Liver (tissue), 9 donors: ENCODE measurements around the gene GPR18. TPM values are rescaled to one million over a fixed set of nuclear protein-coding genes. Genes with fewer than 3 reads are reported as not detected.

Experiments used
- DNase-seq: peaks from one replicate; pipeline ENCODE4 v3.0.0-alpha.2; 2017; ENCODE audit warnings: low spot score
- H3K27ac ChIP-seq, 2 donors: one replicate each; pipeline ENCODE4 v1.7.0; 2013; ENCODE audit warnings: inconsistent platforms in 2 of 2, low read length in 2 of 2, control low read depth in 1 of 2, low read depth in 1 of 2, mild to moderate bottlenecking in 1 of 2
- H3K27me3 ChIP-seq, 4 donors: one replicate each; pipeline versions ENCODE4 v1.6.1 to v1.7.0; 2013; ENCODE audit warnings: low read length in 3 of 4, inconsistent platforms in 1 of 4, mild to moderate bottlenecking in 1 of 4, moderate library complexity in 1 of 4; ENCODE audit not compliant: control insufficient read depth in 4 of 4, insufficient read depth in 4 of 4
- H3K36me3 ChIP-seq, 4 donors: one replicate each; pipeline versions ENCODE4 v1.6.1 to v1.7.0; 2013; ENCODE audit warnings: low read length in 3 of 4, mild to moderate bottlenecking in 3 of 4, low read depth in 1 of 4, moderate library complexity in 1 of 4; ENCODE audit not compliant: control insufficient read depth in 4 of 4, insufficient read depth in 3 of 4
- H3K4me1 ChIP-seq, 4 donors: one replicate each; pipeline versions ENCODE4 v1.6.1 to v1.7.0; 2013; ENCODE audit warnings: low read length in 3 of 4, mild to moderate bottlenecking in 3 of 4, moderate library complexity in 1 of 4; ENCODE audit not compliant: control insufficient read depth in 4 of 4, insufficient read depth in 4 of 4
- H3K4me3 ChIP-seq, 3 donors: one replicate each; pipeline versions ENCODE4 v1.6.1 to v1.7.0; 2013; ENCODE audit warnings: low read length in 3 of 3, control low read depth in 1 of 3, low read depth in 1 of 3, mild to moderate bottlenecking in 1 of 3
- H3K9ac ChIP-seq, 2 donors: one replicate each; pipeline ENCODE4 v1.7.0; 2013; ENCODE audit warnings: low read length in 2 of 2, mild to moderate bottlenecking in 2 of 2, moderate library complexity in 2 of 2, control low read depth in 1 of 2, low read depth in 1 of 2
- H3K9me3 ChIP-seq, 4 donors: one replicate each; pipeline versions ENCODE4 v1.6.1 to v1.7.0; 2013; ENCODE audit warnings: low read length in 3 of 4; ENCODE audit not compliant: control insufficient read depth in 4 of 4
- CTCF ChIP-seq: fragments of 150-350 bp; IDR thresholded peaks from 2 replicates; pipeline ENCODE4 v1.5.1; 2017; ENCODE audit warnings: improper control_type of control experiment, low read depth, low read length; ENCODE audit not compliant: missing input control
- EGR1 ChIP-seq, 2 donors: IDR thresholded peaks; 2 replicates each; pipeline ENCODE4 v1.6.1; 2016 to 2018; ENCODE audit warnings: antibody characterized with exemption in 2 of 2, low read depth in 2 of 2
- FOXA1 ChIP-seq: IDR thresholded peaks from 2 replicates; pipeline ENCODE4 v1.6.1; 2016; ENCODE audit warnings: antibody characterized with exemption
- GABPA ChIP-seq, 2 donors: IDR thresholded peaks in 1 of 2; conservative IDR thresholded peaks in 1 of 2; 2 replicates each; pipeline ENCODE4 v1.6.1; 2016; ENCODE audit warnings: antibody characterized with exemption in 2 of 2, mild to moderate bottlenecking in 1 of 2, moderate library complexity in 1 of 2
- HNF4A ChIP-seq, 2 donors: conservative IDR thresholded peaks; 2 replicates each; pipeline ENCODE4 v1.6.1; 2016; ENCODE audit warnings: antibody characterized with exemption in 2 of 2, mild to moderate bottlenecking in 2 of 2
- HNF4G ChIP-seq: IDR thresholded peaks from 2 replicates; pipeline ENCODE4 v1.6.1; 2016; ENCODE audit warnings: antibody characterized with exemption
- JUND ChIP-seq, 2 donors: IDR thresholded peaks; 2 replicates each; pipeline ENCODE4 v1.6.1; 2016; ENCODE audit warnings: antibody characterized with exemption in 2 of 2
- MAX ChIP-seq: IDR thresholded peaks from 2 replicates; pipeline ENCODE4 v1.6.1; 2016; ENCODE audit warnings: antibody characterized with exemption
- NR2F2 ChIP-seq: IDR thresholded peaks from 2 replicates; pipeline ENCODE4 v1.6.1; 2016; ENCODE audit warnings: antibody characterized with exemption
- RAD21 ChIP-seq, 2 donors: IDR thresholded peaks; 2 replicates each; pipeline ENCODE4 v1.6.1; 2016; ENCODE audit warnings: antibody characterized with exemption in 2 of 2, mild to moderate bottlenecking in 2 of 2
- RXRA ChIP-seq, 2 donors: IDR thresholded peaks; 2 replicates each; pipeline ENCODE4 v1.6.1; 2017 to 2018; ENCODE audit warnings: antibody characterized with exemption in 2 of 2, mild to moderate bottlenecking in 1 of 2
- SP1 ChIP-seq: IDR thresholded peaks from 2 replicates; pipeline ENCODE4 v1.6.1; 2018; ENCODE audit warnings: antibody characterized with exemption, mild to moderate bottlenecking
- TAF1 ChIP-seq: conservative IDR thresholded peaks from 2 replicates; pipeline ENCODE4 v1.6.1; 2016; ENCODE audit warnings: antibody characterized with exemption, mild to moderate bottlenecking
- YY1 ChIP-seq: IDR thresholded peaks from 2 replicates; pipeline ENCODE4 v1.6.1; 2016; ENCODE audit warnings: antibody characterized with exemption, mild to moderate bottlenecking
- WGBS: extraction: QIAGEN DNeasy Blood & Tissue Kit; methylation state at CpG from one replicate; pipeline ENCODE4 v1.1.7; 2013; 5-methylcytosine and 5-hydroxymethylcytosine counted together
- polyA plus RNA-seq, 2 donors: library from polyadenylated mRNA; stranded (reverse) in 1 of 2; unstranded in 1 of 2; fragments of 200-250 nt in 1 of 2; fragments of >200 nt in 1 of 2; fragmentation: Nextera tagmentation in 1 of 2; extraction: Ambion mirVana in 1 of 2; gene quantifications; one replicate each; pipeline versions ENCODE4 v1.2.1 to v1.2.3, GENCODE V29; 2013 to 2015
- total RNA-seq, 2 donors: library from RNA; depleted of rRNA; stranded (reverse); fragments of >200 nt; gene quantifications; one replicate each; pipeline ENCODE4 v1.2.3, GENCODE V29; 2014
- TF ChIP-seq, protein P1 (sequence below): IDR thresholded peaks from 2 replicates; pipeline ENCODE4 v1.6.1; 2016; ENCODE audit warnings: antibody characterized with exemption
- TF ChIP-seq, protein P2 (sequence below): IDR thresholded peaks from 2 replicates; pipeline ENCODE4 v1.6.1; 2016; ENCODE audit warnings: antibody characterized with exemption, mild to moderate bottlenecking
- donor health status: healthy.
- donor health status: healthy.
- donor health status: healthy.
- donor health status: healthy.
- donor health status: healthy.

GPR18 gene
- total and polyA plus RNA-seq, 4 donors, result 0.13 to 1.0 (median 0.41) TPM

GRCh38 chr13:99290894-99291293 is 32.7 kb upstream of the GPR18 start:
- Histone ChIP-seq H3K4me3 (no peak overlapping the region), H3K9ac (no peak overlapping the region), H3K4me1 (peaks cover 0 to 12% (median 6%) of the 10 kb centered on the region in 4 donors), H3K36me3 (peaks cover 0 to 3% (median 0%) of the 10 kb centered on the region in 4 donors), H3K27me3 (no peaks in the 10 kb centered on the region), H3K9me3 (no peaks in the 10 kb centered on the region), H3K27ac (no peak overlapping the region)
- TF ChIP-seq HNF4G (no peak), MAX (no peak), GABPA (IDR thresholded peaks at IDR 0.05 in 1 of 2, conservative IDR thresholded peaks at IDR 0.05 in 1 of 2) (no peak)
- TF ChIP-seq, protein P1, sequence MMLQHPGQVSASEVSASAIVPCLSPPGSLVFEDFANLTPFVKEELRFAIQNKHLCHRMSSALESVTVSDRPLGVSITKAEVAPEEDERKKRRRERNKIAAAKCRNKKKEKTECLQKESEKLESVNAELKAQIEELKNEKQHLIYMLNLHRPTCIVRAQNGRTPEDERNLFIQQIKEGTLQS, result no peak
- WGBS, result 86% methylated on average over 3 of the region's 3 CpGs
- DNase-seq, result no peak

DNA sequence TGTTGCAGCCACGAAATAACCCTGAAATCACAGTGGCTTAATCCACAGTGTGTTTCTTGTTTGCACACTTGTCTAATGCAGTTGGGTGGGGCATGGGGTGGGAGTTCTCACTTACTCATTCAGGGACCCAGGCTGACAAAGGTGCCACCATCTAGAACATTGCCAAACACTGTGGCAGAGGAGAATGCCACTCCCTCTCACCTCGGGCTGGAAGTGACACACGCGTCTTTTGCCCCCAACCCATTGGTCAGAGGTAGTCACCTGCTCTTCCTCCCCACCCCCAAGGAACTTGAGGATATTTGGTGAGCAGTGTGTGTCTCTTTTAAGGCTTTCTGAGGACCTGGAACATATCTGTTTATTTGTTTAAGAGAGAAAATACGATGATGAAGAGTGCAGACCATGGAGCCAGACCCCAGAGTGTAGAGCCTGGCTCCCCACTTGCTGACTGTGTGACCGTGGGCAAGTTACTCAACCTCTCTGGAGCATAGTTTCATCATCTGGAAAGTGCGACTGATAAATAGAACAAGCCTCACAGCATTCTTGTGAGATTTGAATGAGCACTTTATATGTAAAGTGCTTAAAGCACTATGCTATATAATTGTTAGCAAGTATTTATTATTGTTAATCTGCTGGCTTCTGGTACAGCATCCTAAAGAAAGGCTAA is 31.6 kb upstream of the GPR18 start:
- no peak for DNase-seq
- H3K36me3 ChIP-seq, result peaks cover 0 to 3% (median 0%) of the 10 kb centered on the region in 4 donors
- H3K27me3 ChIP-seq, result no peaks in the 10 kb centered on the region
- WGBS, result 87% methylated on average over 7 of the region's 7 CpGs
- H3K27ac ChIP-seq, result no peak overlapping the region
- peaks cover 2 to 16% (median 13%) of the 10 kb centered on the region in 4 donors for H3K4me1 ChIP-seq
- H3K9ac ChIP-seq, result no peak overlapping the region
- H3K4me3 ChIP-seq, result no peak overlapping the region
- no peaks in the 10 kb centered on the region for H3K9me3 ChIP-seq
- TF ChIP-seq, protein P2, sequence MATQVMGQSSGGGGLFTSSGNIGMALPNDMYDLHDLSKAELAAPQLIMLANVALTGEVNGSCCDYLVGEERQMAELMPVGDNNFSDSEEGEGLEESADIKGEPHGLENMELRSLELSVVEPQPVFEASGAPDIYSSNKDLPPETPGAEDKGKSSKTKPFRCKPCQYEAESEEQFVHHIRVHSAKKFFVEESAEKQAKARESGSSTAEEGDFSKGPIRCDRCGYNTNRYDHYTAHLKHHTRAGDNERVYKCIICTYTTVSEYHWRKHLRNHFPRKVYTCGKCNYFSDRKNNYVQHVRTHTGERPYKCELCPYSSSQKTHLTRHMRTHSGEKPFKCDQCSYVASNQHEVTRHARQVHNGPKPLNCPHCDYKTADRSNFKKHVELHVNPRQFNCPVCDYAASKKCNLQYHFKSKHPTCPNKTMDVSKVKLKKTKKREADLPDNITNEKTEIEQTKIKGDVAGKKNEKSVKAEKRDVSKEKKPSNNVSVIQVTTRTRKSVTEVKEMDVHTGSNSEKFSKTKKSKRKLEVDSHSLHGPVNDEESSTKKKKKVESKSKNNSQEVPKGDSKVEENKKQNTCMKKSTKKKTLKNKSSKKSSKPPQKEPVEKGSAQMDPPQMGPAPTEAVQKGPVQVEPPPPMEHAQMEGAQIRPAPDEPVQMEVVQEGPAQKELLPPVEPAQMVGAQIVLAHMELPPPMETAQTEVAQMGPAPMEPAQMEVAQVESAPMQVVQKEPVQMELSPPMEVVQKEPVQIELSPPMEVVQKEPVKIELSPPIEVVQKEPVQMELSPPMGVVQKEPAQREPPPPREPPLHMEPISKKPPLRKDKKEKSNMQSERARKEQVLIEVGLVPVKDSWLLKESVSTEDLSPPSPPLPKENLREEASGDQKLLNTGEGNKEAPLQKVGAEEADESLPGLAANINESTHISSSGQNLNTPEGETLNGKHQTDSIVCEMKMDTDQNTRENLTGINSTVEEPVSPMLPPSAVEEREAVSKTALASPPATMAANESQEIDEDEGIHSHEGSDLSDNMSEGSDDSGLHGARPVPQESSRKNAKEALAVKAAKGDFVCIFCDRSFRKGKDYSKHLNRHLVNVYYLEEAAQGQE, result no peak
- TF ChIP-seq SP1, result no peak
- no peak for TF ChIP-seq GABPA (IDR thresholded peaks at IDR 0.05 in 1 of 2, conservative IDR thresholded peaks at IDR 0.05 in 1 of 2)

DNA sequence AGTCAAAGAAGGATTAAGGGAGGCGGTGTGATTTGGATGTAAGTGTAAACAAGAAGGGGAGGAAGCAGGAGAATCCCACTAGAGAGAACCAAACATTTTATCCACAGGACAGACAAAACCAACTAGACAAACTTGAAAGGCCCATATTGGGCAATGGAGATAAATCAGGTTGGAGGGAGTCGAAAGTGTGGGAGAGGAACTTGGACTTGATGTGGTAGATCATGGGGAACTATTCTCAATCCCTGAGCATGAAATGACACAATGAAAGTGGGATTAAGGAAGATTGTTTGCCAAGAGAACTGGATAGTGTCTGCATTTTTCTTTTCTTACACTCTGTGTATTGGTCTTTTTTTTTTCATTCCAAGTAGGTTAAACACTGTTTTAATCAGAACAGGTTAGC is 31.1 kb upstream of the GPR18 start:
- no peaks in the 10 kb centered on the region for H3K9me3 ChIP-seq
- no peak overlapping the region for H3K4me3 ChIP-seq
- H3K27ac ChIP-seq, result no peak overlapping the region
- DNase-seq, result no peak
- H3K4me1 ChIP-seq, result peaks cover 2 to 21% (median 15%) of the 10 kb centered on the region in 4 donors
- no peaks in the 10 kb centered on the region for H3K27me3 ChIP-seq
- H3K9ac ChIP-seq, result no peak overlapping the region
- peaks cover 0 to 3% (median 0%) of the 10 kb centered on the region in 4 donors for H3K36me3 ChIP-seq
- whole genome bisulfite sequencing, result 93% methylated on average over 2 of the region's 2 CpGs
- TF ChIP-seq EGR1 (IDR thresholded peaks at IDR 0.05; ENCODE audit: low read depth in 2 of 2), result no peak
- no peak for TF ChIP-seq NR2F2
- TF ChIP-seq YY1, result no peak
- no peak for TF ChIP-seq CTCF
- no peak for TF ChIP-seq TAF1
- TF ChIP-seq RXRA (IDR thresholded peaks at IDR 0.05), result no peak
- no peak for TF ChIP-seq FOXA1
- TF ChIP-seq HNF4G, result no peak
- TF ChIP-seq, protein P2, result no peak
- no peak for TF ChIP-seq RAD21 (IDR thresholded peaks at IDR 0.05)
- no peak for TF ChIP-seq JUND (IDR thresholded peaks at IDR 0.05)
- TF ChIP-seq, protein P1, result no peak
- no peak for TF ChIP-seq HNF4A (conservative IDR thresholded peaks at IDR 0.05)
